HEK293T (cell line): ENCODE results near the gene GNB5.

ENCODE experiments used
- ARNT ChIP-seq: fragments of 450-650 bp; IDR thresholded peaks from 2 replicates; pipeline ENCODE4 v1.6.1; 2017; ENCODE audit warnings: mild to moderate bottlenecking
- CTBP1 ChIP-seq: fragments of 450-650 bp; IDR thresholded peaks from 2 replicates; pipeline ENCODE4 v1.6.1; 2016; ENCODE audit warnings: borderline replicate concordance
- FOXK2 ChIP-seq: fragments of 450-650 bp; IDR thresholded peaks from 2 replicates; pipeline ENCODE4 v1.6.1; 2016; ENCODE audit warnings: mild to moderate bottlenecking
- ZNF384 ChIP-seq: fragments of 450-650 bp; IDR thresholded peaks from 2 replicates; pipeline ENCODE4 v1.6.1; 2016

- TF ChIP-seq ZNF384 (no peak), ARNT (no peak), CTBP1 (no peak), FOXK2 (no peak)
These were observed 121.6 kb downstream of the GNB5 start for GRCh38 chr15:52069559-52069958.
